HepG2 (cell line): ENCODE measurements around the gene CYP27A1. TPM values are rescaled to one million over a fixed set of nuclear protein-coding genes. Genes with fewer than 3 reads are reported as not detected.
A peak's percentile ranks its signal among the peaks of the same experiment; 100 is the strongest.

Experiments
- CBFB ChIP-seq: sonication (generic); formaldehyde crosslinking; IDR thresholded peaks from 2 replicates; pipeline ENCODE4 v1.4.0; 2020; ENCODE audit warnings: missing genetic modification reagents
- HOXA9 ChIP-seq: sonication (generic); formaldehyde crosslinking; IDR thresholded peaks from 2 replicates; pipeline ENCODE4 v1.8.1; 2022; ENCODE audit warnings: missing genetic modification reagents, mild to moderate bottlenecking, moderate library complexity, borderline replicate concordance
- MXI1 ChIP-seq: IDR thresholded peaks from 3 replicates; pipeline ENCODE4 v1.6.1; 2012; ENCODE audit warnings: low read depth, low read length, inconsistent platforms, borderline replicate concordance
- SMARCC2 ChIP-seq: fragments of 450-650 bp; IDR thresholded peaks from 2 replicates; pipeline ENCODE4 v1.6.1; 2017; ENCODE audit warnings: antibody characterized with exemption, mild to moderate bottlenecking
- THYN1 ChIP-seq: sonication (generic); formaldehyde crosslinking; IDR thresholded peaks from 2 replicates; pipeline ENCODE4 v1.8.1; 2023; ENCODE audit warnings: low read depth, mild to moderate bottlenecking, moderate library complexity, missing genetic modification reagents, borderline replicate concordance
- ZNF232 ChIP-seq: sonication (generic); formaldehyde crosslinking; IDR thresholded peaks from 2 replicates; pipeline ENCODE4 v1.4.0; 2020; ENCODE audit warnings: missing genetic modification reagents, borderline replicate concordance
- ZNF547 ChIP-seq: sonication (generic); formaldehyde crosslinking; IDR thresholded peaks from 2 replicates; pipeline ENCODE4 v1.5.1; 2020; ENCODE audit warnings: mild to moderate bottlenecking, missing genetic modification reagents
- ZNF549 ChIP-seq: sonication (generic); formaldehyde crosslinking; IDR thresholded peaks from 2 replicates; pipeline ENCODE4 v1.5.0; 2020; ENCODE audit warnings: missing genetic modification reagents
- ZNF572 ChIP-seq: sonication (generic); formaldehyde crosslinking; IDR thresholded peaks from 2 replicates; pipeline ENCODE4 v1.5.1; 2020; ENCODE audit warnings: mild to moderate bottlenecking, missing genetic modification reagents
- ZNF605 ChIP-seq: sonication (generic); formaldehyde crosslinking; IDR thresholded peaks from 2 replicates; pipeline ENCODE4 v1.8.0; 2022; ENCODE audit warnings: mild to moderate bottlenecking, missing genetic modification reagents
- ZNF674 ChIP-seq: sonication (generic); formaldehyde crosslinking; IDR thresholded peaks from 2 replicates; pipeline ENCODE4 v1.5.0; 2020; ENCODE audit warnings: low read depth, mild to moderate bottlenecking, missing genetic modification reagents
- polyA plus RNA-seq, 8 experiments: library from polyadenylated mRNA; depleted of rRNA in 3 of 8; stranded (reverse) in 7 of 8; unstranded in 1 of 8; fragments of >200 nt; fragmentation: Illumina TruSeq in 4 of 8; extraction: Trizol in 4 of 8; gene quantifications; 2 replicates each; pipeline versions ENCODE4 v1.2.1 to v1.2.3, GENCODE V29; 2011 to 2016; ENCODE audit warnings: low read depth in 4 of 8, missing spikeins in 1 of 8, mixed read lengths in 1 of 8; ENCODE audit not compliant: insufficient read depth in 1 of 8
- total RNA-seq, 5 experiments: library from RNA; depleted of rRNA; stranded (reverse); fragments of >200 nt; fragmentation: Illumina TruSeq; extraction: Trizol; gene quantifications; 2 replicates each; pipeline ENCODE4 v1.2.3, GENCODE V29; 2016; ENCODE audit warnings: low read depth in 1 of 5
- TF ChIP-seq, protein P1 (sequence below): IDR thresholded peaks from 2 replicates; pipeline ENCODE4 v1.6.1; 2016; ENCODE audit warnings: missing genetic modification reagents, missing compliant biosample characterization
- TF ChIP-seq, protein P2 (sequence below): sonication (generic); formaldehyde crosslinking; IDR thresholded peaks from 2 replicates; pipeline ENCODE4 v1.5.0; 2020; ENCODE audit warnings: mild to moderate bottlenecking, missing genetic modification reagents, borderline replicate concordance
- TF ChIP-seq, protein P3 (sequence below), 2 experiments: sonication (generic) in 1 of 2; formaldehyde crosslinking in 1 of 2; IDR thresholded peaks; 2 replicates each; pipeline versions ENCODE4 v1.4.0 to v1.6.1; 2016 to 2020; ENCODE audit warnings: borderline replicate concordance in 1 of 2, low read depth in 1 of 2, mild to moderate bottlenecking in 1 of 2, missing genetic modification reagents in 1 of 2
- TF ChIP-seq, protein P4 (sequence below): sonication (generic); formaldehyde crosslinking; IDR thresholded peaks from 2 replicates; pipeline ENCODE4 v1.4.0; 2020; ENCODE audit warnings: mild to moderate bottlenecking, missing genetic modification reagents
- TF ChIP-seq, protein P5 (sequence below): IDR thresholded peaks from 2 replicates; pipeline ENCODE4 v1.6.1; 2016; ENCODE audit warnings: control low read depth

The CYP27A1 gene
- total and polyA plus RNA-seq, 2 of the 13 experiments (the other 11 are each of a cell fraction or from before 2014, with no cell fraction given): 157 to 266 TPM

DNA sequence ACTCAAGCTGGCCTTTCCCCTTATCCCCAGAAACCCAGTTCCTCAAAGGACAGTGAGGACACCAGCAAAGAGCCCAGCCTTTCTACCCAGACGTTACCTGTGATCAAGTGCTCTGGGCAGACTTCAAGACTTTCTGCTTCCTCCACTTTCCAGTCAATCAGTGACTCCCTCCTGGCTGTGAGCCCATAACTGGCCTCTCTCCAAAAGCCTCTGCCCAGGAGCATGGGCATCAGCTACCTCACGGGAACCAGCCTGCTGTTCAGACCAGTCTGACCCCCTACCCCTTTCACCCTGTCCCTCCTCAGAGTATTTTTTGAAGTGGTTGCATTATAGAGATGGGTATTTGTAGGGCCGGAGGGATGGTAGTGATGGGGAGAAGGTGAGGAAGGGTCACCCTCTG lies 27.7 kb upstream of the CYP27A1 start (continued):
- TF ChIP-seq, protein P1, sequence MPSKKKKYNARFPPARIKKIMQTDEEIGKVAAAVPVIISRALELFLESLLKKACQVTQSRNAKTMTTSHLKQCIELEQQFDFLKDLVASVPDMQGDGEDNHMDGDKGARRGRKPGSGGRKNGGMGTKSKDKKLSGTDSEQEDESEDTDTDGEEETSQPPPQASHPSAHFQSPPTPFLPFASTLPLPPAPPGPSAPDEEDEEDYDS (CRISPR knock-in tag): peak; percentile 12; the same call in 1 of the 2 replicates
- no peak for TF ChIP-seq HOXA9 (CRISPR knock-in tag)
- TF ChIP-seq CBFB (CRISPR knock-in tag): no peak
- no peak for TF ChIP-seq ZNF547 (CRISPR knock-in tag)
- no peak for TF ChIP-seq ZNF674 (CRISPR knock-in tag)
- TF ChIP-seq ZNF232 (CRISPR knock-in tag): no peak
- TF ChIP-seq MXI1: no peak
- TF ChIP-seq, protein P2, sequence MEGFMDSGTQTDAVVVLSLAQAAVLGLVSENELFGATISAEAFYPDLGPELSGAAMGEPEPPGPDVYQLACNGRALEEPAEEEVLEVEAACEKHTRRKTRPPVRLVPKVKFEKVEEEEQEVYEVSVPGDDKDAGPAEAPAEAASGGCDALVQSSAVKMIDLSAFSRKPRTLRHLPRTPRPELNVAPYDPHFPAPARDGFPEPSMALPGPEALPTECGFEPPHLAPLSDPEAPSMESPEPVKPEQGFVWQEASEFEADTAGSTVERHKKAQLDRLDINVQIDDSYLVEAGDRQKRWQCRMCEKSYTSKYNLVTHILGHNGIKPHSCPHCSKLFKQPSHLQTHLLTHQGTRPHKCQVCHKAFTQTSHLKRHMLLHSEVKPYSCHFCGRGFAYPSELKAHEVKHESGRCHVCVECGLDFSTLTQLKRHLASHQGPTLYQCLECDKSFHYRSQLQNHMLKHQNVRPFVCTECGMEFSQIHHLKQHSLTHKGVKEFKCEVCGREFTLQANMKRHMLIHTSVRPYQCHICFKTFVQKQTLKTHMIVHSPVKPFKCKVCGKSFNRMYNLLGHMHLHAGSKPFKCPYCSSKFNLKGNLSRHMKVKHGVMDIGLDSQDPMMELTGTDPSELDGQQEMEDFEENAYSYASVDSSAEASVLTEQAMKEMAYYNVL (CRISPR knock-in tag): no peak
- TF ChIP-seq, protein P3, sequence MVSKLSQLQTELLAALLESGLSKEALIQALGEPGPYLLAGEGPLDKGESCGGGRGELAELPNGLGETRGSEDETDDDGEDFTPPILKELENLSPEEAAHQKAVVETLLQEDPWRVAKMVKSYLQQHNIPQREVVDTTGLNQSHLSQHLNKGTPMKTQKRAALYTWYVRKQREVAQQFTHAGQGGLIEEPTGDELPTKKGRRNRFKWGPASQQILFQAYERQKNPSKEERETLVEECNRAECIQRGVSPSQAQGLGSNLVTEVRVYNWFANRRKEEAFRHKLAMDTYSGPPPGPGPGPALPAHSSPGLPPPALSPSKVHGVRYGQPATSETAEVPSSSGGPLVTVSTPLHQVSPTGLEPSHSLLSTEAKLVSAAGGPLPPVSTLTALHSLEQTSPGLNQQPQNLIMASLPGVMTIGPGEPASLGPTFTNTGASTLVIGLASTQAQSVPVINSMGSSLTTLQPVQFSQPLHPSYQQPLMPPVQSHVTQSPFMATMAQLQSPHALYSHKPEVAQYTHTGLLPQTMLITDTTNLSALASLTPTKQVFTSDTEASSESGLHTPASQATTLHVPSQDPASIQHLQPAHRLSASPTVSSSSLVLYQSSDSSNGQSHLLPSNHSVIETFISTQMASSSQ (IDR thresholded peaks at IDR 0.05; ENCODE audit: low read depth): no peak
- TF ChIP-seq, protein P3 (CRISPR knock-in tag; IDR thresholded peaks at IDR 0.05; ENCODE audit: borderline replicate concordance): no peak
- no peak for TF ChIP-seq THYN1 (CRISPR knock-in tag)
- no peak for TF ChIP-seq ZNF549 (CRISPR knock-in tag)
- no peak for TF ChIP-seq SMARCC2
- 0 out of 2 replicates have a peak, but pooled peaks have one; percentile 51 for TF ChIP-seq ZNF572 (CRISPR knock-in tag)
- TF ChIP-seq, protein P4, sequence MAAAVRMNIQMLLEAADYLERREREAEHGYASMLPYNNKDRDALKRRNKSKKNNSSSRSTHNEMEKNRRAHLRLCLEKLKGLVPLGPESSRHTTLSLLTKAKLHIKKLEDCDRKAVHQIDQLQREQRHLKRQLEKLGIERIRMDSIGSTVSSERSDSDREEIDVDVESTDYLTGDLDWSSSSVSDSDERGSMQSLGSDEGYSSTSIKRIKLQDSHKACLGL (CRISPR knock-in tag): 0 out of 2 replicates have a peak, but pooled peaks have one; percentile 11
- TF ChIP-seq ZNF605 (CRISPR knock-in tag): no peak; the same call in 1 of the 2 replicates
- TF ChIP-seq, protein P5, sequence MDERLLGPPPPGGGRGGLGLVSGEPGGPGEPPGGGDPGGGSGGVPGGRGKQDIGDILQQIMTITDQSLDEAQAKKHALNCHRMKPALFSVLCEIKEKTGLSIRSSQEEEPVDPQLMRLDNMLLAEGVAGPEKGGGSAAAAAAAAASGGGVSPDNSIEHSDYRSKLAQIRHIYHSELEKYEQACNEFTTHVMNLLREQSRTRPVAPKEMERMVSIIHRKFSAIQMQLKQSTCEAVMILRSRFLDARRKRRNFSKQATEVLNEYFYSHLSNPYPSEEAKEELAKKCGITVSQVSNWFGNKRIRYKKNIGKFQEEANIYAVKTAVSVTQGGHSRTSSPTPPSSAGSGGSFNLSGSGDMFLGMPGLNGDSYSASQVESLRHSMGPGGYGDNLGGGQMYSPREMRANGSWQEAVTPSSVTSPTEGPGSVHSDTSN (CRISPR knock-in tag): no peak
